ENCODE measurements around the gene PIGP.
"Not testable (repeated sequence)": the region's sequence is repeated elsewhere in the genome, so short reads cannot be mapped to it uniquely, and the experiment has no call there.

- TF ChIP-seq CTCF (IDR thresholded peaks at IDR 0.05; ENCODE audit: low read depth, low read length, poor library complexity, severe bottlenecking); EZH2phosphoT487 (IDR thresholded peaks at IDR 0.05; ENCODE audit: borderline replicate concordance, low read length): not testable (repeated sequence)
These were observed 23.1 kb downstream of the PIGP start for GRCh38 chr21:37049741-37050140.
